PC-3 (cell line): Measurements from ENCODE around the gene SMAD1.

Experiments
- EZH2 ChIP-seq: fragments of 300-600 bp; sonication (generic); IDR thresholded peaks from one replicate; pipeline ENCODE4 v1.6.1; 2017; ENCODE audit warnings: antibody characterized with exemption, mild to moderate bottlenecking, low read length; ENCODE audit not compliant: unreplicated experiment
- TF ChIP-seq, protein P1 (sequence below): fragments of 300-600 bp; sonication (generic); conservative IDR thresholded peaks from 2 replicates; pipeline ENCODE4 v1.5.1; 2017; ENCODE audit warnings: antibody characterized with exemption, low read depth, mild to moderate bottlenecking, low read length

DNA sequence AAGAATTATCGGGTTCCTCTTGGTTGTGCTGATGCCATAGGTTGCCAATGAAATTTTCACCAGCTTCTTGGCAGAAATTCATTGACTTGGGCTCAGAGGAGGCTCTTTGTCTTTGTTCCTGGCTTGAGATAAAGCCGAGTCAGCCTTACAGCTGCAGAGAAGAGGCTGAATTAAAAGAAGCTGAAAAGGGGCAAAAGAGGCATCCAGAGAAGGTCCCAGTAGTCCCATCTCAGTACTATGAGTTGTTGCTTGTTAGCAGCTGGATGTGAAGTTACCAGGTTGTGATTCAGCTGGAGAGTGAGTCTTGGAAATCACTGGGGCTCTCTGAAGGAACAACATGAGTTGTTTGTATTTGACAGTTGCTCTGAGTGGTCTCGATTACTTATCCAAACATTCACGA lies 59.7 kb downstream of the SMAD1 start:
- TF ChIP-seq, protein P1, sequence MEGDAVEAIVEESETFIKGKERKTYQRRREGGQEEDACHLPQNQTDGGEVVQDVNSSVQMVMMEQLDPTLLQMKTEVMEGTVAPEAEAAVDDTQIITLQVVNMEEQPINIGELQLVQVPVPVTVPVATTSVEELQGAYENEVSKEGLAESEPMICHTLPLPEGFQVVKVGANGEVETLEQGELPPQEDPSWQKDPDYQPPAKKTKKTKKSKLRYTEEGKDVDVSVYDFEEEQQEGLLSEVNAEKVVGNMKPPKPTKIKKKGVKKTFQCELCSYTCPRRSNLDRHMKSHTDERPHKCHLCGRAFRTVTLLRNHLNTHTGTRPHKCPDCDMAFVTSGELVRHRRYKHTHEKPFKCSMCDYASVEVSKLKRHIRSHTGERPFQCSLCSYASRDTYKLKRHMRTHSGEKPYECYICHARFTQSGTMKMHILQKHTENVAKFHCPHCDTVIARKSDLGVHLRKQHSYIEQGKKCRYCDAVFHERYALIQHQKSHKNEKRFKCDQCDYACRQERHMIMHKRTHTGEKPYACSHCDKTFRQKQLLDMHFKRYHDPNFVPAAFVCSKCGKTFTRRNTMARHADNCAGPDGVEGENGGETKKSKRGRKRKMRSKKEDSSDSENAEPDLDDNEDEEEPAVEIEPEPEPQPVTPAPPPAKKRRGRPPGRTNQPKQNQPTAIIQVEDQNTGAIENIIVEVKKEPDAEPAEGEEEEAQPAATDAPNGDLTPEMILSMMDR: no peak
- TF ChIP-seq EZH2: no peak
